KOPT-K1 (cell line): Measurements from ENCODE around the gene CYP11A1.

Experiments
- H3K27ac ChIP-seq: fragments of 200-600 bp; sonication (generic); 2 replicates; pipeline ENCODE4 v1.5.1; 2016; ENCODE audit warnings: antibody characterized with exemption, mild to moderate bottlenecking, low read depth, low read length; ENCODE audit not compliant: poor library complexity, severe bottlenecking
- H3K36me3 ChIP-seq: fragments of 200-600 bp; sonication (generic); 2 replicates; pipeline ENCODE4 v1.5.1; 2017; ENCODE audit warnings: antibody characterized with exemption, mild to moderate bottlenecking, low read length, moderate library complexity; ENCODE audit not compliant: insufficient read depth
- H3K9me3 ChIP-seq: fragments of 200-600 bp; sonication (generic); 2 replicates; pipeline ENCODE4 v1.5.1; 2017; ENCODE audit warnings: antibody characterized with exemption, low read length, mild to moderate bottlenecking; ENCODE audit not compliant: insufficient read depth, poor library complexity, severe bottlenecking

Gene CYP11A1

GRCh38 chr15:74367296-74367854 is at the start of gene CYP11A1:
Gene CYP11A1, minus strand, starts transcription at chr15:74367646. Its CDS starts 61 bp downstream, at chr15:74367585.
- Histone ChIP-seq H3K36me3 (no peaks in the 10 kb centered on the region), H3K9me3 (no peaks in the 10 kb centered on the region), H3K27ac (no peak within 1 kb of the TSS)

- H3K9me3 ChIP-seq, result no peaks in the 10 kb centered on the region
- peak overlapping the region; percentile 72 for H3K27ac ChIP-seq
- peaks cover 72% of the 10 kb centered on the region for H3K36me3 ChIP-seq
Measured at GRCh38 chr15:74417225-74417624, 49.8 kb upstream of the CYP11A1 start.

GRCh38 chr15:74415966-74416916 is 48.8 kb upstream of the CYP11A1 start:
- Histone ChIP-seq H3K27ac (peak overlapping the region; percentile 72), H3K9me3 (no peaks in the 10 kb centered on the region), H3K36me3 (peaks cover 81% of the 10 kb centered on the region)

GRCh38 chr15:74414603-74415338 is 47.3 kb upstream of the CYP11A1 start:
- Histone ChIP-seq H3K36me3 (peaks cover 96% of the 10 kb centered on the region), H3K27ac (peak overlapping the region; percentile 72), H3K9me3 (no peaks in the 10 kb centered on the region)

GRCh38 chr15:74414081-74414580 is 46.7 kb upstream of the CYP11A1 start:
- Histone ChIP-seq H3K9me3 (no peaks in the 10 kb centered on the region), H3K36me3 (peaks cover 96% of the 10 kb centered on the region), H3K27ac (peak overlapping the region; percentile 72)

GRCh38 chr15:74413350-74414080 is 46.1 kb upstream of the CYP11A1 start:
- no peaks in the 10 kb centered on the region for H3K9me3 ChIP-seq
- peak overlapping the region; percentile 24 for H3K27ac ChIP-seq
- H3K36me3 ChIP-seq, result peaks cover 96% of the 10 kb centered on the region

- no peak overlapping the region for H3K27ac ChIP-seq
- H3K9me3 ChIP-seq, result no peaks in the 10 kb centered on the region
- peaks cover 89% of the 10 kb centered on the region for H3K36me3 ChIP-seq
Measured at GRCh38 chr15:74412159-74412558, 44.7 kb upstream of the CYP11A1 start.

GRCh38 chr15:74411686-74412085 is 44.2 kb upstream of the CYP11A1 start:
- Histone ChIP-seq H3K27ac (no peak overlapping the region), H3K36me3 (peaks cover 89% of the 10 kb centered on the region), H3K9me3 (no peaks in the 10 kb centered on the region)

- peaks cover 79% of the 10 kb centered on the region for H3K36me3 ChIP-seq
- H3K27ac ChIP-seq, result no peak overlapping the region
- H3K9me3 ChIP-seq, result no peaks in the 10 kb centered on the region
Measured at GRCh38 chr15:74410502-74410901, 43.1 kb upstream of the CYP11A1 start.

GRCh38 chr15:74409225-74409624 is 41.8 kb upstream of the CYP11A1 start:
- peaks cover 66% of the 10 kb centered on the region for H3K36me3 ChIP-seq
- H3K9me3 ChIP-seq, result no peaks in the 10 kb centered on the region
- H3K27ac ChIP-seq, result no peak overlapping the region

GRCh38 chr15:74408815-74409214 is 41.4 kb upstream of the CYP11A1 start:
- Histone ChIP-seq H3K9me3 (no peaks in the 10 kb centered on the region), H3K36me3 (peaks cover 62% of the 10 kb centered on the region), H3K27ac (peak overlapping the region; percentile 10)

- H3K27ac ChIP-seq, result peak overlapping the region; percentile 10
- H3K36me3 ChIP-seq, result peaks cover 58% of the 10 kb centered on the region
- no peaks in the 10 kb centered on the region for H3K9me3 ChIP-seq
Measured at GRCh38 chr15:74408385-74408784, 40.9 kb upstream of the CYP11A1 start.

GRCh38 chr15:74406992-74407705 is 39.7 kb upstream of the CYP11A1 start:
- H3K36me3 ChIP-seq, result peaks cover 45% of the 10 kb centered on the region
- no peaks in the 10 kb centered on the region for H3K9me3 ChIP-seq
- peak overlapping the region; percentile 16 for H3K27ac ChIP-seq

- Histone ChIP-seq H3K27ac (peak overlapping the region; percentile 16), H3K9me3 (no peaks in the 10 kb centered on the region), H3K36me3 (peaks cover 39% of the 10 kb centered on the region)
Measured at GRCh38 chr15:74406517-74406916, 39.1 kb upstream of the CYP11A1 start.
